AG08395 (cell line): ENCODE data around the gene TOB2.

Source experiments
- DNase-seq: peaks from one replicate; pipeline ENCODE4 v3.0.0; 2012; ENCODE audit warnings: mixed read lengths, low spot score

TOB2 gene

DNA sequence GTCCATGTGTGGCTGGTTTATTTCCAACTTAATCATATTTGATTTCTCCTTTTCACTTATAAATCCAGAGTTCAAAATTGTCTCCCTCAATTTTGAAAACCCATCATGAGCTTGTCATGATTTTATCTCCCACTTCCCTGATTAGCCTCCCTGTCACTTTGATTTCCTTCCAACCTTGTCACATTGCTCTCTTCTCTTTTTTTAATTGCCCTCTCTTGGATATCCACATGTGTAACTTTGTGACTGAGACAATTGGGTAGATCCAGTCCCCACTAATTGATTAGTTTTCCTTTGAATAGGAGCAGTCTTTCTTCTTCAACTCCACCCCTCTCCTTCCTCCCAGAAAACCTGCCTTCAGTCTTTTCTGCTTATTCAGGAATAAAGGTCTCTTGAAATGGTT, 62.5 kb downstream of the TOB2 start:
- DNase-seq: no peak
